ENCODE results near the gene CMPK1.

DNA sequence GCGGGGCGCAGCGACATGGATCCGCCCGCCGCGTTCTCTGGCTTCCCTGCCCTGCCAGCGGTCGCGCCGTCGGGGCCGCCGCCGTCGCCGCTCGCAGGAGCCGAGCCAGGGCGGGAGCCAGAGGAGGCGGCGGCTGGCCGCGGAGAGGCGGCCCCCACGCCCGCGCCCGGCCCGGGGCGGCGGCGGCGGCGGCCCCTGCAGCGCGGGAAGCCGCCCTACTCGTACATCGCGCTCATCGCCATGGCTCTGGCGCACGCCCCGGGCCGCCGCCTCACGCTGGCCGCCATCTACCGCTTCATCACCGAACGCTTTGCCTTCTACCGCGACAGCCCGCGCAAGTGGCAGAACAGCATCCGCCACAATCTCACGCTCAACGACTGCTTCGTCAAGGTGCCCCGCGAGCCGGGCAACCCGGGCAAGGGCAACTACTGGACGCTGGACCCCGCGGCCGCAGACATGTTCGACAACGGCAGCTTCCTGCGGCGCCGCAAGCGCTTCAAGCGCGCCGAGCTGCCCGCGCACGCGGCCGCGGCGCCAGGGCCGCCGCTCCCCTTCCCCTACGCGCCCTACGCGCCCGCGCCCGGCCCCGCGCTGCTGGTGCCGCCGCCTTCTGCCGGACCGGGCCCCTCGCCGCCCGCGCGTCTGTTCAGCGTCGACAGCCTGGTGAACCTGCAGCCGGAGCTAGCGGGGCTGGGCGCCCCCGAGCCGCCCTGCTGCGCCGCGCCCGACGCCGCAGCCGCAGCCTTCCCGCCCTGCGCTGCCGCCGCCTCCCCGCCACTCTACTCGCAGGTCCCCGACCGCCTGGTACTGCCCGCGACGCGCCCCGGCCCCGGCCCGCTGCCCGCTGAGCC is 83.0 kb downstream of the CMPK1 start:
- TF ChIP-seq, protein P1, sequence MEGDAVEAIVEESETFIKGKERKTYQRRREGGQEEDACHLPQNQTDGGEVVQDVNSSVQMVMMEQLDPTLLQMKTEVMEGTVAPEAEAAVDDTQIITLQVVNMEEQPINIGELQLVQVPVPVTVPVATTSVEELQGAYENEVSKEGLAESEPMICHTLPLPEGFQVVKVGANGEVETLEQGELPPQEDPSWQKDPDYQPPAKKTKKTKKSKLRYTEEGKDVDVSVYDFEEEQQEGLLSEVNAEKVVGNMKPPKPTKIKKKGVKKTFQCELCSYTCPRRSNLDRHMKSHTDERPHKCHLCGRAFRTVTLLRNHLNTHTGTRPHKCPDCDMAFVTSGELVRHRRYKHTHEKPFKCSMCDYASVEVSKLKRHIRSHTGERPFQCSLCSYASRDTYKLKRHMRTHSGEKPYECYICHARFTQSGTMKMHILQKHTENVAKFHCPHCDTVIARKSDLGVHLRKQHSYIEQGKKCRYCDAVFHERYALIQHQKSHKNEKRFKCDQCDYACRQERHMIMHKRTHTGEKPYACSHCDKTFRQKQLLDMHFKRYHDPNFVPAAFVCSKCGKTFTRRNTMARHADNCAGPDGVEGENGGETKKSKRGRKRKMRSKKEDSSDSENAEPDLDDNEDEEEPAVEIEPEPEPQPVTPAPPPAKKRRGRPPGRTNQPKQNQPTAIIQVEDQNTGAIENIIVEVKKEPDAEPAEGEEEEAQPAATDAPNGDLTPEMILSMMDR (IDR thresholded peaks at IDR 0.05), result no peak
- no peak for TF ChIP-seq POLR2AphosphoS5 (IDR thresholded peaks at IDR 0.05)

All from gastroesophageal sphincter (tissue), 3 donors.